GM18867 (cell line): ENCODE results near the gene HTR2B.
"Not testable (repeated sequence)": the region's sequence is repeated elsewhere in the genome, so short reads cannot be mapped to it uniquely, and the experiment has no call there.

ENCODE experiments used
- ATAC-seq: cut with Tn5 transposase; IDR thresholded peaks from one replicate; pipeline ENCODE4 v1.9.1; 2021; ENCODE audit warnings: mild to moderate bottlenecking, moderate library complexity; ENCODE audit not compliant: unreplicated experiment

The HTR2B gene

GRCh38 chr2:231134910-231135655 is 10.2 kb upstream of the HTR2B start:
- ATAC-seq, result no peak

GRCh38 chr2:231133365-231134099 is 8.7 kb upstream of the HTR2B start:
- no peak for ATAC-seq

- no peak for ATAC-seq
Observed at GRCh38 chr2:231132129-231132528, 7.3 kb upstream of the HTR2B start.

GRCh38 chr2:231130336-231131056 is 5.7 kb upstream of the HTR2B start:
- ATAC-seq, result no peak

- no peak for ATAC-seq
Observed at GRCh38 chr2:231129216-231129615, 4.4 kb upstream of the HTR2B start.

GRCh38 chr2:231128541-231128940 is 3.7 kb upstream of the HTR2B start:
- ATAC-seq, result no peak

- ATAC-seq, result no peak
Observed at GRCh38 chr2:231127936-231128335, 3.1 kb upstream of the HTR2B start.

- no peak for ATAC-seq
Observed at GRCh38 chr2:231127480-231127879, 2.6 kb upstream of the HTR2B start.

GRCh38 chr2:231126123-231126522 is 1.3 kb upstream of the HTR2B start:
- ATAC-seq, result no peak

GRCh38 chr2:231123362-231123898 is 1.4 kb downstream of the HTR2B start:
- no peak for ATAC-seq

- ATAC-seq, result no peak
Observed at GRCh38 chr2:231118614-231118942, 6.3 kb downstream of the HTR2B start.

GRCh38 chr2:231117922-231118613 is 6.8 kb downstream of the HTR2B start:
- ATAC-seq, result no peak

GRCh38 chr2:231117148-231117547 is 7.7 kb downstream of the HTR2B start:
- no peak for ATAC-seq

- ATAC-seq, result no peak
Observed at GRCh38 chr2:231115651-231116050, 9.2 kb downstream of the HTR2B start.

- no peak for ATAC-seq
Observed at GRCh38 chr2:231113489-231113888, 11.4 kb downstream of the HTR2B start.

GRCh38 chr2:231111987-231112386 is 12.9 kb downstream of the HTR2B start:
- no peak for ATAC-seq

- ATAC-seq, result no peak
Observed at GRCh38 chr2:231110551-231110950, 14.3 kb downstream of the HTR2B start.

- ATAC-seq, result peak; percentile 68
Observed at GRCh38 chr2:231104115-231104713, 20.6 kb downstream of the HTR2B start.

- ATAC-seq, result no peak
Observed at GRCh38 chr2:231102772-231103171, 22.1 kb downstream of the HTR2B start.

- ATAC-seq, result no peak
Observed at GRCh38 chr2:231100990-231101389, 23.9 kb downstream of the HTR2B start.

GRCh38 chr2:231100321-231100720 is 24.5 kb downstream of the HTR2B start:
- not testable (repeated sequence) for ATAC-seq
